ENCODE results near the gene ST7L. TPM values are rescaled to one million over a fixed set of nuclear protein-coding genes. Genes with fewer than 3 reads are reported as not detected.

Gene ST7L
- polyA plus RNA-seq, 2 of the 4 experiments (the other 2 are of a cell fraction) = 10.5 to 10.8 TPM

GRCh38 chr1:112524251-112524650, 94.7 kb downstream of the ST7L start:
- ATAC-seq (no peak), FAIRE-seq (no peak), DNase-seq (ENCODE audit: low read depth in 1 of 2, low spot score in 1 of 2) (no peak)
- Histone ChIP-seq H3K9me3 (no peaks in the 10 kb centered on the region), H3K4me2 (no peak overlapping the region), H3K4me1 (no peaks in the 10 kb centered on the region), H3K27ac (no peak overlapping the region), H3K4me3 (no peak overlapping the region)
- CTCF ChIA-PET = no interaction called here
- TF ChIP-seq ATOH8 (CRISPR knock-in tag; IDR thresholded peaks at IDR 0.05; ENCODE audit: low read depth) = no peak
- no peak for TF ChIP-seq ZFP36 (IDR thresholded peaks at IDR 0.05; ENCODE audit: borderline replicate concordance, partially characterized antibody)
- no peak for TF ChIP-seq MYC (IDR thresholded peaks at IDR 0.05; ENCODE audit: borderline replicate concordance, low read length)
- TF ChIP-seq HEYL (CRISPR knock-in tag; IDR thresholded peaks at IDR 0.05) = no peak
- no peak for TF ChIP-seq CEBPB (IDR thresholded peaks at IDR 0.05)
- TF ChIP-seq EHF (CRISPR knock-in tag; IDR thresholded peaks at IDR 0.05) = no peak
- TF ChIP-seq RNF2 (IDR thresholded peaks at IDR 0.05; ENCODE audit: borderline replicate concordance, low read depth) = no peak
- TF ChIP-seq JUN (IDR thresholded peaks at IDR 0.05) = no peak
- TF ChIP-seq RARB (CRISPR knock-in tag; IDR thresholded peaks at IDR 0.05) = no peak
- no peak for TF ChIP-seq HOXB5 (CRISPR knock-in tag; IDR thresholded peaks at IDR 0.05)
- TF ChIP-seq PHF8 (IDR thresholded peaks at IDR 0.05; ENCODE audit: borderline replicate concordance, low read depth) = no peak
- POLR2A ChIA-PET = no interaction called here
- WGBS (ENCODE audit: missing lambda C conversion rate) = 86% methylated on average over 8 of the region's 8 CpGs

GRCh38 chr1:112522621-112523020, 96.3 kb downstream of the ST7L start:
- CTCF ChIA-PET = interaction anchor here (1.3 to 3.8 kb wide), 2 partner anchors 21 to 47 kb away, joined by 5 to 18 read pairs; no protein-coding TSS in a partner anchor
- no peak for FAIRE-seq
- no peak overlapping the region for H3K4me2 ChIP-seq

GRCh38 chr1:112520166-112520565, 98.8 kb downstream of the ST7L start:
- ChIA-PET CTCF (interaction anchor here (3.8 kb wide), 1 partner anchor 18 kb away, joined by 18 read pairs; no protein-coding TSS in a partner anchor), POLR2A (no interaction called here)
- FAIRE-seq = no peak
- Histone ChIP-seq H3K9me3 (no peaks in the 10 kb centered on the region), H3K4me3 (no peak overlapping the region), H3K4me1 (peaks cover 7% of the 10 kb centered on the region; the same call in 1 of the 3 replicates), H3K27ac (no peak overlapping the region), H3K4me2 (no peak overlapping the region)
- 84% methylated on average over 9 of the region's 9 CpGs for WGBS (ENCODE audit: missing lambda C conversion rate)
- TF ChIP-seq ATOH8 (CRISPR knock-in tag; IDR thresholded peaks at IDR 0.05; ENCODE audit: low read depth) (no peak), TP53 (CRISPR knock-in tag; IDR thresholded peaks at IDR 0.05) (no peak), NR3C1 (IDR thresholded peaks at IDR 0.05) (no peak), POLR2AphosphoS2 (conservative IDR thresholded peaks at IDR 0.05; ENCODE audit: low read length) (no peak), HOXB13 (CRISPR knock-in tag; IDR thresholded peaks at IDR 0.05; ENCODE audit: low read depth) (no peak), ZSCAN20 (CRISPR knock-in tag; IDR thresholded peaks at IDR 0.05) (no peak), USF2 (IDR thresholded peaks at IDR 0.05) (no peak), EP300 (IDR thresholded peaks at IDR 0.05) (no peak), HEYL (CRISPR knock-in tag; IDR thresholded peaks at IDR 0.05) (no peak), E2F6 (IDR thresholded peaks at IDR 0.05; ENCODE audit: borderline replicate concordance, low read depth) (no peak), HDAC2 (IDR thresholded peaks at IDR 0.05) (no peak), RNF2 (IDR thresholded peaks at IDR 0.05; ENCODE audit: borderline replicate concordance, low read depth) (no peak), HMGXB4 (CRISPR knock-in tag; IDR thresholded peaks at IDR 0.05; ENCODE audit: borderline replicate concordance) (no peak), FOSB (CRISPR knock-in tag; IDR thresholded peaks at IDR 0.05) (no peak), SMC3 (IDR thresholded peaks at IDR 0.05) (no peak), ESRRA (IDR thresholded peaks at IDR 0.05; ENCODE audit: borderline replicate concordance, low read length) (no peak), ZNF302 (CRISPR knock-in tag; IDR thresholded peaks at IDR 0.05) (no peak), GATA3 (IDR thresholded peaks at IDR 0.05; ENCODE audit: borderline replicate concordance) (no peak), BHLHE40 (IDR thresholded peaks at IDR 0.05; ENCODE audit: low read depth, low read length) (no peak)
- ATAC-seq = no peak
- DNase-seq (ENCODE audit: low read depth in 1 of 2, low spot score in 1 of 2) = no peak

More at GRCh38 chr1:112522621-112523020, 96.3 kb downstream of the ST7L start:
- no peak overlapping the region for H3K27ac ChIP-seq
- POLR2A ChIA-PET = no interaction called here
- no peak for DNase-seq (ENCODE audit: low read depth in 1 of 2, low spot score in 1 of 2)
- no peak for ATAC-seq
- 77% methylated on average over 1 of the region's 1 CpG for WGBS (ENCODE audit: missing lambda C conversion rate)
- H3K9me3 ChIP-seq = no peaks in the 10 kb centered on the region
- no peak overlapping the region for H3K4me3 ChIP-seq
- H3K4me1 ChIP-seq = no peaks in the 10 kb centered on the region
- TF ChIP-seq SMC3 (IDR thresholded peaks at IDR 0.05) (no peak), RNF2 (IDR thresholded peaks at IDR 0.05; ENCODE audit: borderline replicate concordance, low read depth) (no peak), FOXS1 (CRISPR knock-in tag; IDR thresholded peaks at IDR 0.05) (no peak), CHD4 (IDR thresholded peaks at IDR 0.05; ENCODE audit: borderline replicate concordance) (no peak), POLR2A (IDR thresholded peaks at IDR 0.05; ENCODE audit: low read length) (no peak), BHLHE40 (IDR thresholded peaks at IDR 0.05; ENCODE audit: low read depth, low read length) (no peak), RFX5 (IDR thresholded peaks at IDR 0.05) (no peak), MAFK (IDR thresholded peaks at IDR 0.05; ENCODE audit: partially characterized antibody) (no peak), CBX2 (IDR thresholded peaks at IDR 0.05; ENCODE audit: borderline replicate concordance, low read depth) (no peak), MAZ (IDR thresholded peaks at IDR 0.05; ENCODE audit: borderline replicate concordance, low read depth, low read length) (no peak), ZSCAN20 (CRISPR knock-in tag; IDR thresholded peaks at IDR 0.05) (no peak)
